GM21447 (cell line): ENCODE results near the gene ST14.
"Not testable (repeated sequence)": the region's sequence is repeated elsewhere in the genome, so short reads cannot be mapped to it uniquely, and the experiment has no call there.

ENCODE experiments used
- ATAC-seq: cut with Tn5 transposase; IDR thresholded peaks from one replicate; pipeline ENCODE4 v1.9.1; 2021; ENCODE audit not compliant: unreplicated experiment

The ST14 gene

DNA sequence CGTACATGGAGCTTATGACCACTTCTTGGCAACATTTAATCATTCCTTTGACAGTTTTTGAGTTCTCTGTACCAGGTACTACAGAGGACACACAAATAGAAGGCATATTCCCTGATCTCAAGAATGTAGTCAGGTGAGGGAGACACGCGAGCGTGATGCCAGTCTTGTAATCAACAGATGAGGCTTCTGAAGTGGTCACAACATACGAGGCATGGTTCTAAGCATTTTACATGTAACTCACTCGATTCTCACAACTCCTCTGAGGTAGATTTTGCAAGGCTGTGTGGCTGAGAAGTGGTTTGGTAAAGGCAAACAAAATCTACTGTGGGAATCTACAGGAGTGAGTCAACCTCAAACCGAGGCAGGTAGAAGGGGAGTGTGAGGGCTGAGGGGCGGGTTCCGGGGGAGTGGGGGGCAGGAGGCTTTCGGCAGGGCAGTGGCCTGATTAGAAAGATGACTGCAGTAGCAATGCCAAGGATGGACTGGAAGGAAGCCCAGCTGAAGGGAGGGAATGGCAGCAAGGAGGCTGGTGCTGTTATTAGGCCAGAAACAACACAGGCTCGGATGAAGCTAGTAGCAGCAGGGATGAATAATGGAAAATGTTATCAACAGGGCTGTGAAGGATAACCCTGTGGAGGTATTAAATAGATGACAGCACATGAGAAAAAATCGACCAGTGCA, 63.8 kb downstream of the ST14 start:
- no peak for ATAC-seq

GRCh38 chr11:130227373-130227772, 67.8 kb downstream of the ST14 start:
- no peak for ATAC-seq

DNA sequence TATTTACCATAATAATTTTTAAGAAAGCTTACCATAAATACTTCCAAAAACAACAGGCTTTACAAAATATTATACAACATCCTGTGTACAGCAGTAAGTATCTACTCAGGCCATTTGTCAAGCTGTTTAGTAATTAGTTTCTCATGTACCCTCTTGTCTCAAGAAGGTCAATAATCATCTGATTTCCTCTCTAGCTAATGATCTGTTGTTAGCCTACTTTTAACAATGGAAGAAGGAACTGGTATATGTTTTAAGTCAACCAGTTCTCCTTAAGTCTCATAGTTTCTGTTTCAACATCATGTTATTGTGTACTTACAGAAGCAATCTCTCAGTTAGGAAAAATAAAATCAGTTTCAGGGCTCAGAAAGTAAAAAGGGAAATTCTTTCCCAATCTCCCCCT, 73.9 kb downstream of the ST14 start:
- not testable (repeated sequence) for ATAC-seq

- ATAC-seq = not testable (repeated sequence)
Measured at GRCh38 chr11:130233888-130234287, 74.3 kb downstream of the ST14 start.

GRCh38 chr11:130234315-130234714, 74.7 kb downstream of the ST14 start:
- no peak for ATAC-seq

- ATAC-seq = peak; percentile 65
Measured at GRCh38 chr11:130237282-130238006, 77.9 kb downstream of the ST14 start.

- ATAC-seq = no peak
Measured at GRCh38 chr11:130241713-130242112, 82.1 kb downstream of the ST14 start.

GRCh38 chr11:130243816-130244215, 84.2 kb downstream of the ST14 start:
- peak; percentile 75 for ATAC-seq

- no peak for ATAC-seq
Measured at GRCh38 chr11:130244848-130245247, 85.3 kb downstream of the ST14 start.

DNA sequence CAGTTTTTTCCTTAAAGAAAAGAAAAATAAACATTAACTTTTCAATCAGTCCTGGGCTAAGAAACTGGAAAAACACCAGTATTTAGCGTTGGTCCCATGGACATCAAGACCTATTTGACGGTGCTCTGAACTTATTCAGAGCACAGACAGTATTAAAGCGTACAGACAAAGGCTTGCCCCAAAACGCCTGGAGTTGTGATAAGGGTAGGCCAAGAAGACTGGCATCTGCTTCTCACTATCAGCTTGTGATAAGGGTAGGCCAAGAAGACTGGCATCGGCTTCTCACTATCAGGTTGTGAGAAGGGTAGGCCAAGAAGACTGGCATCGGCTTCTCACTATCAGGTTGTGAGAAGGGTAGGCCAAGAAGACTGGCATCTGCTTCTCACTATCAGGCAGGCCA, 85.8 kb downstream of the ST14 start:
- not testable (repeated sequence) for ATAC-seq

GRCh38 chr11:130246270-130246669, 86.7 kb downstream of the ST14 start:
- no peak for ATAC-seq

DNA sequence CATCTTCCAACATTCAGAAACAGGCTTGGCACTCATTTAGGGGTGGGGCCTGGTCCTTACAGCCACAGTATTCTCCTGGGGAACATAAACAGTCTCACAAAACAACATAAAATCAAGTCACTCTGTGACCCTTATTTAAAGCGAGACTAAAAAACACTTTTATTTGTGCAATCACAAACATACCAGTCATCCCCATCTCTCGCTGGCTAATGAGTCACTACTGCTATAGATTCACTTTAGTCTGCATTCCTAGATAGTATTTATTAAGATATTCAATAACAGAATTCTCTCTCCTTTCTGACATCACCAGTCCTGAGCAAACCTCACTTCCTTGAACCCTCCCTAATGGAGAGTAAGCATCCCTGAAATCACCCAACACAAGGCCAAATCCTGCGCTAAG, 87.2 kb downstream of the ST14 start:
- ATAC-seq = no peak

DNA sequence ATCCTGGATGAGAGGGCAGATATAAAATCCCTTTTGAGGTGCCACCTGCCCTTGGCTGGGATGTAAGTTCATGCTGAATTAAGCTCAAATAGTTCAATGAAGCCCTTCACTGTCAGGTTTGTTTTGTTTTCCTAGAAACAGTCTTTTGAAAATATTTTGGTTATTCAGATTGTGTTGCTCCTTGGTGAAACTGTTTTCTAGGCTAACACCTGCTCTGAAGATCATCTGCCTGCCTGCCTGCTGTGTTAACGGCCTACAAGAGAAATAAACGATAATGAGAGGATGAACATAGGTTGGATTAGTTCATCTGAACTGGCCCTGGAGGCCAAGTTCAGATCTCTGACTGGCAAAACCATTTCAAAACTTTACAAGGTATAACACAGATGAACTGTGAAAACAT, 87.7 kb downstream of the ST14 start:
- ATAC-seq = no peak

GRCh38 chr11:130249371-130249770, 89.8 kb downstream of the ST14 start:
- ATAC-seq = no peak

- not testable (repeated sequence) for ATAC-seq
Measured at GRCh38 chr11:130249929-130250328, 90.3 kb downstream of the ST14 start.

DNA sequence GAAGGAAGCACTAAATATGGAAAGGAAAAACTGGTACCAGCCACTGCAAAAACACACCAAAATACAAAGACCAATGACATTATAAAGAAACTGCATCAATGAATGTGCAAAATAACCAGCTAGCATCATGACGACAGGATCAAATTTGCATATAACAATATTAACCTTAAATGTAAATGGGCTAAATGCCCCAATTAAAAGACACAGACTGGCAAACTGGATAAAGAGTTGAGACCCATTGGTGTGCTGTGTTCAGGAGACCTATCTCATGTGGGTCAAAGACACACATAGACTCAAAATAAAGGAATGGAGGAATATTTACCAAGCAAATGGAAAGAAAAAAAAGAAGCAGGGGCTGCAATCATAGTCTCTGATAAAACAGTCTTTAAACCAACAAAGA, 92.2 kb downstream of the ST14 start:
- not testable (repeated sequence) for ATAC-seq
